HT-29 (cell line): Measurements from ENCODE around the gene SGCD. TPM values are rescaled to one million over a fixed set of nuclear protein-coding genes. Genes with fewer than 3 reads are reported as not detected.

Experiments used
- DNase-seq: peaks from one replicate; pipeline ENCODE4 v3.0.0-alpha.2; 2015; ENCODE audit warnings: low spot score
- total RNA-seq: library from RNA; depleted of rRNA; stranded (reverse); fragments of >200 nt; shearing (Covaris generic); gene quantifications from 2 replicates; pipeline ENCODE4 v1.2.3, GENCODE V29; 2014

Gene SGCD
- total RNA-seq, 1 experiment from 2014 or later = not detected

DNA sequence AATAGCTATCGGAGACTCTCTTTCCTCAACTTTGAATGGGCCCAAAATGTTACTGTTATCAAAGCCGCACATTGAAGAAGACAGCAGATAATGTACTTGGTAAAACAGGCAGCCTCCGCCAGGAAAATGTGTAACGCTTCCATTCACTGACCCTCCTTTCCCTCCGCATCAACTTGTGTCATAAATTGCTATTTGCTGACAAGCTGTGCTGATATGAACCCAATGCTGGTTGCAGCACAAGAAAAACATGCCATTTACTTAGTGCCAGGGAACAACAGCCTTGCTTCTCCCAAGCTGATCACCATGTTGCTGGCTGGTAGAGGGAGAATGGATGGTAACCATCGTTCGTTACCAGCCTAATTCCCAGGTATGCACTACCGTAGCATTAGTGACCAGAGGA lies 360.6 kb downstream of the SGCD start:
- DNase-seq = no peak

DNA sequence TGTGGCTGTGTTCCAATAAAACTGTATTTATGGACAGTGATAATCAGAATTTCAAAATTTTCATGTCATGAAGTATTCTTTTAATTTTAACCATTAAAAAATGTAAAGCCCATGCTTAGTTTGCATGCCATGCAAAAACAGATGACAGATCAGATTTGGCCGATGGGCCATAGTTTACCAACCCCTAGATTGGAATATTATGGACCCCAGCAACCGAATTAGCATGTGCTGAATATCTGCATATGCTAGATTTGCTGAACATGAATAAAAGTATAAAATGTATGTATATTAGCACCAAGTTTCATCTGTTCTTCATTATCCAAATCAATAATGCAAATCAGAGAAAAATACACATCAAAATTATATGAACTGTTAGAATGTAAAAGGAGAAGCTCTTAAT lies 364.6 kb downstream of the SGCD start:
- no peak for DNase-seq

DNA sequence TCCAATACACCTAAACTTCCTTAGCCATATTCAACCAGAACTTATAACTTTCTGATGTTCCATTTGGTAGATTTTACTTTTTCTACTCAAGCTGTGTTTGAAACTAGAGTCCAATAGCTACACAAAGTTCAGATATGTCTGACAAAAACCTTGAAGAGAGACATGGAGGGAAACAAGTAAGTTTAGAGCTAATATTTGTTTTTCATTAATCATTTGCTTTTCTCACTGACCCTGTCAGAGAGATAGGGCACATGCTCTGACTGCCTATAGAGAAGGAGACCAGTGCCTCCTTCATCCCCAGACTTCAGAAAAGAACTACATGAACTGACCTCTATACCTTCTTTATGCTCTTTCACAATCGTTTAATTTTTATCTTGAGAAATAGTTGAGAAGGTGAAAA lies 366.1 kb downstream of the SGCD start:
- DNase-seq = peak; percentile 29

DNA sequence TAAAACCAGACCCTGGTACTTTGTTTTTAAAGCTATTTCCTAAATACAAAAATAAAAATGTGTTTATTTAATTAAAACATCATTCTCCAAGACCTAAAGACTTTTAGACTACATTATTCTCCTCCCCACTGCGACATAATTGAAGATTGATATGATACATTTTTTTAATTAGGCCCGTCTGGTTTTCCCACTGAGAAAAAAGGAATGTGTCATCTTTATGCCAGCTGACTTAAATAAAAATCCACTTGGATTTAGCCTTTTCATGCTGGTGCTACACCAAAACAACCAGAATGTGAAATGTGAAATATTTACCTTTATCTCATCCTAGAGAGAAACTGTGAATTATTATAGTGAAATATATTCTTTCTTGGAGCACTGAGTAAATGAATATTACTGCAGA lies 367.6 kb downstream of the SGCD start:
- DNase-seq = no peak

DNA sequence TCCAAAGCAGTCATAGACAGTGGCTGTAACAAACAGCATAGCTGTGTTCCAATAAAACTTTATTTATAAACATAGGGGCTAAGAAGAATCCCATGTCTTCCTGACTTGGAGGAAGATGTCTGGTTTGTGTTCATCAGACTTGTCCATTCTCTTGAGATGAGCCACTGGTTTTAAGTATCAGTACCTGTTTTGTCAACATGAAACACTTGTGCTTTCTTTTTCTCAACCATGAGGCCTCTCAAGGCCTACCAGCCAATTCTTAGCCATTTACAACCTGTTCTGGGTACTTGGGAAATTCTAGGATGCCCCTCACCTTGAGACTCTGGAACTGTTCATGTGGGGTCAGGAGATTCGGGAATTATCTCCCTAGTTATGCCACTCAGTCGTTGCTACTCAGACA lies 368.8 kb downstream of the SGCD start:
- DNase-seq = no peak

DNA sequence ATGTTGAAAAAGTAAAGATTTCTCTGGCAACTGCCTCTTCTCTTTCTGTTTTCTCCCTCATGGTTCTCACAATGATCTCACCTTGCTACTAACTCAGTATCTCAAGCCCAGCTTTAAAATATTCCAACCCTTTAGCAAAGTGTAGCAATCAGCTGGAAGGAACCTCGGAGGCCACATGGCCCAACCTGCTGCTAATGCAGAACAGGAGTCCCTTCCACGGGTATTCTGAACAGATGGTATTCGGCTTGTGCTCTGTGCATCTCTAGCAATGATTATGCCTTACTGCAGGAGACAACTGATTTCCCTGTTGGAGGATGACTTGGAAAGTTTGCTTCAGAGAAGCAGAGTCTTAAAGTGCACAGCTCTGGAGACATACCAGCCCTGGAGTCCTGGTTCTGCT lies 371.4 kb downstream of the SGCD start:
- no peak for DNase-seq

DNA sequence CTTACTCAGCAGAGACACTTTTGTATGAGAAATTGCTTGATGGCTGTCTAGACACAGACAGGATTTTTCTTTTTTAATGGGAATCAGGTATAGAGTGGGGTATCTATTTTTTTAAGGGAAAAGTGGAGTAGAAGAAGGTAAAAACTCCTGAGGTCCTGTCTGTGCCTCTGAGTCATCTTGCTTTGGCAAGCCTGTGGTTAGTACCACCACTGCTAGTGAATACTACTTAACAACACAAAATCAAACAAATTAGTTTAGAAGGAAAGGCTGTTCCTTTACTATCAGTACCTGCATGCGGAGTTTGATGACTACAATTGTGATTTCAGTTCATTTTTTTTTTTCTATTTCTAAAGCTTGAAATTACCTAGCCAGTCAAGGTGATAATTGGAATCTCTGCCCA lies 372.2 kb downstream of the SGCD start:
- DNase-seq = no peak

DNA sequence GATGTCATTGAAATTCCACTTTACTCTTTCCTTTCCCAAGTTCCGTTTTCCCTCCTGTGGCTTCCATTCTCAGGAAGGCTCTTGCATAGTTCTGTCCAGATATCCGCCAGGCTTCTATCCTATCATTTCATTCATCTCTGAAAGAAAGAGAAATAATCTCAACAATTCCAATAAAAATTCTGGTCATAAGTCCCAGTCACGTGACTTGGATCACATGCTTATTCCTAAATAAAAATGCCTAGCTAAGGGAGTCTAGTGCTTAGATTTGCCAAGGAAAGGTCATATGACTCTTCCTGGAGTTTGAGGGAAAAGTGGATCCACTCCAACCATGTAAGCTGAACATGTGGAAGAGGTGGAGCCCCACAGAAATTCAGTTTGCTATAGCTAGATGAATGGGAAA lies 377.2 kb downstream of the SGCD start:
- DNase-seq = no peak

DNA sequence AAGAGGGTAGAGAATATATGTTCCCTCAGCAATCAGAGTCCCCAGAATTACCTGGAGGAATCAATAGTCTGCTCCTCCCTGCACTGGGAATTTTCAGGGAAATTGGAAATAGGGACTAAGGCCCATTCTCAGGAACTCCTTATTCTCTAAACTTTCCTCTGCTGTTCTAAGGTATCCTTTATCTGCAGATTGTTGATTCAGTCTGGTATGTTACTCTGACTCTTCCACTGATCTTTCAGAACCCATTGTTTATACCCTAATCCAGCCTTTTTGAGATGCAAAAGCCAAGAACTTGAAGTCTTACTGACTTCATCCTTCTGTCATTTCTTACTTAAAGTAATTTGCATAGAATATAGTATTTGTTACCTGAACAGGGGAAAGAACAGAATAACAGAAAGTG lies 379.7 kb downstream of the SGCD start:
- no peak for DNase-seq

DNA sequence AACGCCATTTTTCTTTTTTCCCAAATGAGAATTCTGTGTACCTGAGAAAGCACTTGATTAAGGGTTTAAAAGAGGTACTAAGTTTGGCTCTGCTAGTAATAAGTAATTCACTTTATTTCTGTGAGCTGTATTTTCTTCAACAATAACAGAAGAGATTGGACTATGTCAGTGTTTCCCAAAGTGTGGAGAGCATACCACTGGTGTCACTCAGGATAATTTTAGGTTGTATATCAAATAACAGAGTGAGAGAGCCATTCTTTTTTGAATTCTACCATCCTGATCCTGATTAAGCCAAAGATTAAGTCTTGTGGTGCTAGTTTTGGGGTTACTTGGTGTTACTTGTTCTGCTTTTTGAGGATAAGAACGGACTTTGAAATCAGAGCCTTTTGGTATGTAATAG lies 380.8 kb downstream of the SGCD start:
- no peak for DNase-seq

DNA sequence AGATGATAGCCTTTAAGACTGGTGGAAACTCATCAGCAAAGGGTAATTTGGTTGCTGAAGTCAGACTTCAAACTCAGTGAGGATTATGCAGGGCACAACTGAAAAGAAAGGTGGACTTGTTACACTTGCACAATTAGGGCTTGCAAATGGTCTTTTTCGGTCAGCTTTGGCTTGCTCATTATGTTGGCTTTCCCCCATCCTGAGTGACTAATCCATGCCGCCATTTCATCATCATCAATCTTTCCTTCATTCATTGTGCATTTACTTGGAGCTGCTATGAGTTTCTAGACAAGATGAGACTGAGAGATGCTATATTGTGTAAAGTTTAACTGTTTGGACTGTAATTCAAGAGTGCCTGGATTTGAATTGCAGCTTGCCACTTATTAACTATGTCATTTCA lies 388.3 kb downstream of the SGCD start:
- DNase-seq = no peak

DNA sequence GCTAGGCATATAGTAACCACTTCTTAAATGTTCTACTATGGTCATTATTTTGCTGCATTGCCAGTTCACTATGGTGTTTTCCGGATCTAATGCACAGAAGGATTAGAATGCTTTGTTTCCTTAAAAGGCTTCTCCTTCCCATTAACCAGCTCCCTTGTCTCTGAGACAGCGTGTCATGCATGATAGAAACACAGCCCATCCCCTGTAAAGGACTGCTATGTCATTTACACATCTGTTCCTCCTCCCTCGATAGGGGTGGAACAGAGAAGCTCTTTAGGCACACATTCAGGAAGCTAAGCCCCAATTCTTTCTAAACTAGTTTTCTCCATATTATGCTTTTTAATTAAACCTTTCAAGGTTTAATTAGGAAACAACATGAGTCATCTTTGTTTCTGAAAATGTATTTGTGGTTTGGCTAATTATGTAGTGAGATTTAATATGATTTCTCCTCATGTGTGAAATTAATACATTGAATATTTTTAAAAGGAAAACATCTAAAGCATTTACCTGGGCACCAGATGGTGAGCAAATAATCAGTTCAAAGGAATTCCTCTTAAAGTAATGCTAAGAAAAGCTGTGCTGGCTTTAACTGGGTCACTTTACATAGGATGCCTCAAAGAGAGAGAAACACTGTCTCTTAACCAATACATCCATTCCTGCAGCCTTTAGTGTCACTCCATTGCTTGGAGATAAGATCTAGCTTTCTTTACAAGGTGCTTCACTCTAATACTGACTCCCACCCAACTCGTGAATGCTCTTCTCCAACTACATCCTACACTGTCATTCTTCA lies 389.8 kb downstream of the SGCD start:
- no peak for DNase-seq

DNA sequence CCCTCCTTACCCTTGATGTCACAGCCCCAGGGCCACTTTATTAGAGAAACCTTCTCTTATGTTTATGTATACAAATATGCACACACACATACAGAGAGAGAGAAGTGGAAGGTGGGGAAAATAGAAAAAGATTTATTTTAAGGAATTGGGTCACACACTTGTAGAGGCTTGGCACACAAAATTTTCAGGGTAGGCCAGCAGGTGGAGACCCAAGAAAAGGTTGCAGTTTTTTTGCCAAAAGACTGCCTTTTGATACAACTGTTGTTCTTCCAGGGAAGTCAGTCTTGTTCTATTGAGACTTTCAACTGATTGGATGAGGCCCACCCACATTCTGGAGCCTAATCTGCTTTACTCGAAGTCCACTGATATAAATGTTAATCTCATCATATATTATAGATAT lies 392.0 kb downstream of the SGCD start:
- no peak for DNase-seq

DNA sequence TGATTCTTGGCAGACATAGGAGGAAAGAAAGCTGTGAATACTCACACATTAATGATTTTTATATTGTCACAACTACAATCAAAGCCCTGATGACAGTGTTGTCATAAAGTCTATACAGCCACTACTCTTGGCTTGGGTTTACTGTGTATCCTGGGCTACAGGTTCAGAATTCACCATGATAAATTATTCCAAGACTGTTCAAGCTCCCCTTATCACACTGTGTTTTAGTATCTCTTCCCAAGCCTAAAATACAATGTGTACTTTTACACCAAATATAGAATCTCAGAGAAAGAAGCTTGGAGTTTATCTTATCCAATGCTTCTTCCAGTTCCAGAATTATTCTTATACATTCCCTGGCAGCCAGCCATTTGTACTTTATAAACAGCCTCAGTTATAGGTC lies 395.4 kb downstream of the SGCD start:
- no peak for DNase-seq

DNA sequence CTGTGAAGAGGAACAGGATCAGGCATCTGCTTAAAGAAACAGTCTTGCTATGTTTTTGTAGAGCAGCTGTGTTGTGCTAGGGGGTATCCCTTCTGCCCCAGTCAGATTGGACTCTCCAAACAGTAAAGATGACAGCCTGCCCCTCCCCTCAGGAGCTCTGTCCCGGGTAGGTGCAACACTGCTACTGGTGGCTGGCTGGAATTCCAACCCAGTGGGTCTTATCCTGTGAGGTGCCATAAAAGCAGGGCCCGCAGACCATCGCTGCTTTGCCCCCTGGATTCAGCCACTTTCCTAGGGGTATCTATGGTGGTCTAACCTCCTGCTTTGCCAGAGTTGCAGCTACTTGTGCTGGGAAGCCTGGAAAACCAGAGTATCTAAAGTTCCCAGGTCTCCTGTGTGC lies 408.5 kb downstream of the SGCD start:
- DNase-seq = no peak

DNA sequence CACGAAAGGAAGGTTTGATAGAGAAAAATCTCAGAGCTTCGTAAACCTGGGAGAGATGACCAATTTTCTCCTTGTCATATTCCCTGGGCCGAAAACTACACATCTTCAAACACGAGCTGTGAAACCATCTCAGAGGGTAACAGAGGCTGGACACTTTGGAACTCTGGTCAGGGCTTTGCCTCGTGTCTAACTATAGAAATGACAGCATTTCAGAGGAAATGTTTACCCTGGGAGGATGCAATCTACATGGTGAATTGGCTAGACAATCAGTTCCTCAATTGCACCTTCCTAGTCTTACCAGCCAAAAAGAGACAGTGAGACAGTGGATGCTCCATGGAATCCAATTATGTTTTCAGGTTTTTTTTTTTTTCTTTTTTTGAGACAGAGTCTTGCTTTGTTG lies 414.6 kb downstream of the SGCD start:
- DNase-seq = no peak

DNA sequence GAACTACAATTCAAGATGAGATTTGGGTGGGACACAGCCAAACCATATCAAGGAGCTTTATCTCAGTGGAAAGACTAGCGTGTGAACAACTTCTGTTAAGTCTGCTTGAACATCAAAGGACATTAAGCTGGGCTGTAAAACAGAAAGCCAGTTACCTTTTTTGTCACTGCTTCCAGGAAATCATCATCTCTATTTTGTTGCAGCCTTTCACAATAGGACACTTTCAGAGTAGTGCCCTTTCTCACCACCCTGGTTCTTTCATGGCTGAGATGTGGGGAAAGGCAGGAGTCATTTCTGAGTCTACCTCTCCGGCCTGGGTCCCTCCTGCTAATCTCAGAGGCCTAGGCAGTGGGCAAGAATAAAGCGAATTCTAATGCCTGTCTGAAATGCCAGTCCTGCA lies 426.9 kb downstream of the SGCD start:
- no peak for DNase-seq

DNA sequence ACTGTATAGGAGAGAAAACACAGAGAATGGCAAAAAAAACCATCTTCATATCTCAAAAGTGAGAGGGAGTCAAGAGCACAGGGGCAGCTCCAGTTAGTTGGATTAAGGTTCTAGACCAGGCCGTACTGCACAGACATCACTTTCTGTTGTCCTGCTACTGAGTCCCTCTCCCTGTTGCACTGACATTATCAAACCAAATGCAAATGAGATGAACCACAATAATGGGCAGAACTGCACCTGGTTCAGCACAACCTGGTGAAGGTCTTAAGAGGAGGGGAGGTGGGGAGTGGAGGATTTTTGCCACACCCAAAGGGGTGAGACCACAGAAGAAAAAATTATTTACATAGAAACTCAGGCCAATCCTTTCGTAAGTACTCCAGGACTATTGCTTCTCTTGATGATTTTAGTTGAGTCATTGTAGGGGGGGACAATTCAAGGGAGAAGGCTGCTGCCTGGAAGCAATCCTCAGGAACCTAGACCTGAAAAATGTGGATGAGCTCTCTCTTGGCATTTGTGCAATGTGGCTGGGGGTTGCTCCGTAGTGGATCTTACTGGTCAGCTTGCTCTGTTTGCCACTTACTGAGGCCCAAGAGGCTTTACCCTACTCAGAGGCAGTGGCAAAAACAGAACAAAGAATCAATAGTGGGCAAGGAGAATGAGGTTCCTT lies 428.6 kb downstream of the SGCD start:
- no peak for DNase-seq

DNA sequence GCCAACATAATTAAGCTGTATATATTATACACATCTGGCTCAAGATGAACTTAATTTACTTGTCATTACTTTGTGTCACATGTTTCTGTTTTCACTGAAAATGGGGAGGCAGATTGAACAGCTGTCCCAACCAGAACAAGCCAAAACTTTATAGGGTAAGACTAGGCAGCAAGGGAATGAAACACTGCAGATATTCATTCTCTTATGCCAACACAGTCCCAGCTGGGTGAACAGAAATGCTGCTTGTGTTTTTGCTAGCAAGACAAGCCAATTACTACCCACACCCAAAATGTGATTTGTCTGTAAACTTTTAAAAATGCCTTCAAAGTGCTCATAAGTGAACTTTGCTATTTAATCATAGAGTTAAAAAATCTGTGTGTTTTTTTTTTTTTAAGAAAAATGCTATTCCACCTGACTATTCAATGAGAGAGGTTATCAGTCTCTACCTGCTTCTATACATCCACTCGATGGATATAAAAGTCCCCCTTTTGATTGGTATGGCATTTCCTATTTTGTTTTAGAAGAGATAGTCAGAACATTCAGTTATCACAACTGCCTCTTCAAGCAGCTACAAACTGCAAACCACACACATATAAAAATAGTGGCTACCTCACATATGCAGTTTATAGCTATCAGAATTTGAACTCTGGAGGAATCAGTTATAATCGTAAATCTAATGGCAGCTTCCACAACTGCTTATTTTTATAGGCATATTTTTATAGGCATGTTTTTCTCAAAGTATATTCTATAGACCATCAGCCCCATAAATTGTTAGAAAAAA lies 431.2 kb downstream of the SGCD start:
- no peak for DNase-seq

DNA sequence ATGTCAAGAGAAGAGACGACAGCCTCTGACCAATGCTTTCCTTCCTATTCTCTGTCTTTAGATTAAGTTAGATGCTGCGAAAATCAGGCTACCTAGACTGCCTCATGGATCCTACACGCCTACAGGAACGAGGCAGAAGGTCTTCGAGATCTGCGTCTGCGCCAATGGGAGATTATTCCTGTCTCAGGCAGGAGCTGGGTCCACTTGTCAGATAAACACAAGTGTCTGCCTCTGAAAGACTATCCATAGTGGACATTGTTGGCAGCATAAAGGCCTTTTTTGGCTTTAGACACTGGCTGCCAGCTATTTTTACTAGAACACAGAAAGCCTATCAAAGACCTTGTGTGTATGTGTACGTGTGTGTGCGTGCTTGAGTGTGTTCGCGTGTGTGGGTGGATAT lies 432.2 kb downstream of the SGCD start:
- DNase-seq = no peak

DNA sequence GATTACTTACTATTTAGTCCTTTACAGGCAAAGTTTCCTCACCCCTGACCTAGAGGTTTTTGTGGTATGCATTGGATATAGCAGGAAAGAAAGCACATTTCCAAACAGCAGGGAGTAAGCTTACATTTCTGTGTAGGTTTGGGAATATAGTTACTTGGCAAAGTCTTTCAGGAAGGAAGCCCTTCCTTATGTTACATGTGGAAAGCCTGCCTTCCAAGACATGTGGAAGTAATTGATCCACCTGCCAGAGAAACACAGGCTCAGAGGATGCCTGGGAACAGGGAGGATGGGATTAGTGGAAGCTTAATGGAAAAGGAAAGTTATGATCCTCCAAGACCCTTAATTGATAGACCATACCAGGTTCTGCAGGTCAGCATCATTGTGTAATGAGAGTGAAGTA lies 435.8 kb downstream of the SGCD start:
- DNase-seq = no peak

DNA sequence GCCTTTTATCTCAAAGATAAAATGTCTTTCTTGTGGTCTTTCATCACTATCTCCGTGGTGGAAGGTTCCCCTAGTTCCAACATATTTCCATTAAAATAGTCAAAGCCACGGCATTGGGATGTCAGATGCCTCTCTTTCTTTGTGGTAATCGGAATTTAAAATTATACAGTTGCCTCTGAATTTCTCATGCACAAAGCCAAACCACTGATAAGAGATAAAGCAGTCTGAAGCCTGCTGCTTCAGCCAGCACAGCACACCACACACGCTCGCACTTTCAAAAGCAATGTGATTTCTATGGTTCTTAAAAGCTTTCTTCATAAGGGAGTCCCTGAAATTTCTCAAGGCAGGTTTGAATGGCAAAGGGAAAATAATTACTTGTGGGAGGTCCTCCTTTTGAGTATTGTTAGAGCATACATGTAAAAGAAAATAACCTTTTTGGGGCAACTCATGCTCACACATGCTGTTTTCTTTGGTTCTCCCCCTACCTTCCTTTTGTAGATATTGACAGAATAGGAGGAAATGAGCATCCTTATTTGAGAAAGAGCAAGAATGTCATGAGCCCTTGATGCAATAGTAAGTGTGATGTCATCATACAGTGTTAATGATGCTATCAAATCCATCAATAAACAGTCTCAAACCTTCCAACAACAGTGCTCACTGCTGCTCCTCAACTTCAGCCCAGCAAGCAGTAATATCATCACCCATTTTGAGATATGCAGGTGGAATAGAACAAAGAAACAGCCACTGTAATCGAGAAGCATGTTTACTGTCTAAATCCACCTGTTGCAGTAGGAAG lies 437.4 kb downstream of the SGCD start:
- no peak for DNase-seq
